Motor neuron (in vitro differentiated cells): ENCODE data around the gene TIAM1. TPM values are rescaled to one million over a fixed set of nuclear protein-coding genes. Genes with fewer than 3 reads are reported as not detected.

ENCODE experiments used
- ATAC-seq, 8 experiments: fragments of 200-7000 bp; cut with Tn5 transposase; replicated peaks in 6 of 8; 2 replicates each; pipeline ENCODE4 v1.8.0; 2021; ENCODE audit warnings: mild to moderate bottlenecking in 8 of 8, moderate library complexity in 8 of 8
- H3K27ac ChIP-seq, 2 donors: fragments of 250-450 bp; sonication (Bioruptor Pico); 2 replicates each; pipeline ENCODE4 v1.9.0; 2021; ENCODE audit warnings: antibody characterized with exemption in 2 of 2, mild to moderate bottlenecking in 2 of 2, moderate library complexity in 1 of 2
- H3K4me1 ChIP-seq, 2 donors: fragments of 250-450 bp; sonication (Bioruptor Pico); replicated peaks in 1 of 2; 2 replicates each; pipeline ENCODE4 v1.6.1; 2021; ENCODE audit warnings: antibody characterized with exemption in 2 of 2, mild to moderate bottlenecking in 2 of 2, moderate library complexity in 1 of 2
- H3K4me3 ChIP-seq, 5 donors: fragments of 250-450 bp; sonication (Bioruptor Pico); 2 replicates each; pipeline ENCODE4 v1.9.0; 2021; ENCODE audit warnings: antibody characterized with exemption in 5 of 5, mild to moderate bottlenecking in 5 of 5, moderate library complexity in 4 of 5
- WGBS, 10 experiments: fragments of 450-650 bp; shearing (Covaris generic); methylation state at CpG; one replicate each; pipeline ENCODE4 v1.0.0; 2022; 5-methylcytosine and 5-hydroxymethylcytosine counted together
- in situ Hi-C, 9 experiments: fragments of 400-800 bp; cut with MboI; loops; one replicate each; pipeline ENCODE4 v1.15.0; 2021; ENCODE audit warnings: low sequenced_read_pairs in 9 of 9, low pct_unique_long_range_greater_than_20kb in 2 of 9; ENCODE audit not compliant: unreplicated experiment in 9 of 9
- total RNA-seq, 8 experiments: library from RNA; unstranded; fragments of 300-600 nt; gene quantifications; 2 replicates each; pipeline versions ENCODE4 v1.2.3 to v1.2.4, GENCODE V29; 2022

The TIAM1 gene
- total RNA-seq, 8 experiments from 2014 or later: 1.6 to 70.7 (median 18.7) TPM

DNA sequence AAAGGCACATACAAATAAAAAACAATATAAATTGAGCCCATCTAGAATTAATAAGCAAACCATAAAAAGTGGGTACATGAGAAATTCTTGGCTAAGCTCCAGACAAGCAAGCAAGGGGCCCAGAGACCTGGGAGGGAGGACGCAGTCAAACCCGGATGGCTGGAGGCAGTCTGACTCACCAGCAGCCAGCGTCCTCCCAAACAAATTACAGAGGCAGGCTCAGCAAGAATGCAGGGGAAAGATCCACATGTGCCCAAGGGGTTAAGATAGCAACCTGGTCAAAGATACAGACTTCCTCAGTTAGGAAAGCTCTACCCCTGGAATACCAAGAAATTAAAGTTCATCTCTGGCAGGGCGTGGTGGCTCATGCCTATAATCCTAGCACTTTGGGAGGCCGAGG, 7.4 kb upstream of the TIAM1 start:
- ATAC-seq: peak in 3 of 8 experiments; percentile 34 to 66 (median 45)
- 3 to 100% (median 60%) methylated on average over 1 to 4 of the region's 5 CpGs; no CpG with 5 or more reads in 3 of the 10 experiments for WGBS, 10 experiments
- no peak overlapping the region for H3K27ac ChIP-seq
- no peak overlapping the region for H3K4me3 ChIP-seq
- in situ Hi-C loops: no loop called here
- H3K4me1 ChIP-seq: peaks cover 0 to 13% of the 10 kb centered on the region in 2 donors

- peaks cover 0 to 26% of the 10 kb centered on the region in 2 donors for H3K4me1 ChIP-seq
- no peak overlapping the region for H3K4me3 ChIP-seq
- ATAC-seq: no peak
- 18 to 100% (median 82%) methylated on average over 1 to 4 of the region's 4 CpGs; no CpG with 5 or more reads in 2 of the 10 experiments for WGBS, 10 experiments
- in situ Hi-C loops: loop anchor here in 3 of 9 experiments (25.0 kb wide), 1 partner anchor 238 kb away; no protein-coding TSS in a partner anchor
- no peak overlapping the region for H3K27ac ChIP-seq
These were observed 5.1 kb upstream of the TIAM1 start for GRCh38 chr21:31349208-31349607.

DNA sequence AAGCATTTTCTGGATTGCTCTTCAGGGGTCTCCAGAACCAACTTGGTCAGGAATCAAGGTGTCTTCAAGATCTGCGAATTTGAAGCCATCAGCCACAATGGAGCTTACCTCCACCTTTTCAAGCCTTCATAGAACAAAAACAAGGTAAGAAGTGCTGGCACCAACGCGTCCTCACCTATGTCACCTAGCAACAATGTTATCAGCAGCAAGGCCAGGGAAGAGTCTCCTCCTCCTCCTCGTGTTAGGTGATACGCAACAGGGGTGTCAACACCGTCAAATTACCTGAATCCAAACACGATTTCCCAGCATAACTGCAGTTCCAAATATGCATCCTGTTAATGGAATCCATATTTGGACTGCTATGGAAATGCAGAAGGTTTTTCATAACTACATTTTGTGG, 4.1 kb upstream of the TIAM1 start:
- no peak for ATAC-seq
- H3K4me1 ChIP-seq: peaks cover 2 to 34% of the 10 kb centered on the region in 2 donors
- in situ Hi-C loops: loop anchor here in 3 of 9 experiments (25.0 kb wide), 1 partner anchor 239 kb away; no protein-coding TSS in a partner anchor
- H3K4me3 ChIP-seq: no peak overlapping the region
- H3K27ac ChIP-seq: no peak overlapping the region
- WGBS, 10 experiments: 0 to 100% (median 86%) methylated on average over 1 to 7 of the region's 7 CpGs; no CpG with 5 or more reads in 2 of the 10 experiments

DNA sequence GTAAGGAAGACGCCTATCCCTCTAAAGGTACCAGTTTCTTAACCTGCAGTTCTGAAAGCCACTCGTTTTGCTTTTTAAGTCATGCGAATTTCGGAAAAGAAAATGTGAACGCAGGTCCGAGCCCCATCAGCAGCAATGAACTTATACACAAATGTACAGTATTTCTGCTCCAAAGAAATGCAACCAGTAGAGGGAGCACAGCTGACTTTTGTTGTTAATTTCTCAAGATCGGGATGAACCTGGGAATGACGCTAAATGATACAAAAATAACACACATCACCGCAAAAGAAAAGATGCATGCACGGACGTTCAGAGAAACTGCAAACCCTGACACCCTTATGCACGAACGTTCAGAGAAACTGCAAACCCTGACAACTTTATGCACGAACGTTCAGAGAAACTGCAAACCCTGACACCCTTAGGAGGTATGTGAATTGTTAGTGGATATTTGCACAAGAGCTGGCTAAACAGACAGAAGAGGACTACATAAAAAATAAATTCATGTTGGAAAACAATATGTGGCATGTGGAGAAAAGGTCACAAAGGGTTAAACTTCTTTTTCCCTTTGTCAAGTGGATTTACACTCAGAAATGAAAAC, 3.5 kb upstream of the TIAM1 start:
- H3K4me3 ChIP-seq: no peak overlapping the region
- in situ Hi-C loops: loop anchor here in 3 of 9 experiments (25.0 kb wide), 1 partner anchor 240 kb away; no protein-coding TSS in a partner anchor
- H3K4me1 ChIP-seq: peaks cover 6 to 38% of the 10 kb centered on the region in 2 donors
- H3K27ac ChIP-seq: no peak overlapping the region
- ATAC-seq: peak in 1 of 8 experiments; percentile 17
- 6 to 93% (median 55%) methylated on average over 2 to 10 of the region's 15 CpGs for WGBS, 10 experiments

DNA sequence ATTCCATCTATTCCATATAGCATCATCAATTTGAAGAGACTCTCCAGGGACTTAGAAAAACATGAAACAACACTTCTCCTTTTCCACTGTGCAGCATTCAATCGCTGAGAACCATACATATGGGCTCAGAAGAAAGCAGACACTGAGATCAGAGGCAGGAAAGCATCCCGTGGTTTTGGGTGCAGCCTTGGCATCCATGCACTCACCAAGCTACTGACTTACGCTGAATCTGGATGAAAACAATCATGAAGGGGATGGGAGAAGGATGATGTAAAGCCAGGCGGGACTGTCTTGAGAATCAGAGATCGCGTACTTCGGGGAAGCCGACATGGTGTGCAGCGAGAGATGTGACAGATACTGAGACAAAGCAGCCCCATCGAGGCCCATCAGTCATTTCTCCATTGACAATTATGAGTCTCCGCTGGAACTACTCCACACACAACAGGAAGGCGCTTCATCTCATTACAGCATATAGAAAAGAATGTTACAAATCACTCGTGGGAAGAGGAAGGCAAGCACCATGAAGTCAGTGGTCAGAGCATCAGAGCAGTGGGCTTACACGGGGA, 2.3 kb upstream of the TIAM1 start:
- peak in 5 of 8 experiments; percentile 69 to 87 (median 80) for ATAC-seq
- Histone ChIP-seq H3K27ac (peak overlapping the region; percentile 59 to 62), H3K4me3 (peak overlapping the region in 2 of 5 donors; percentile 1 to 7), H3K4me1 (peaks cover 6 to 38% of the 10 kb centered on the region in 2 donors)
- WGBS, 10 experiments: 33 to 67% (median 51%) methylated on average over 3 to 12 of the region's 14 CpGs; no CpG with 5 or more reads in 2 of the 10 experiments
- in situ Hi-C loops: loop anchor here in 3 of 9 experiments (25.0 kb wide), 1 partner anchor 241 kb away; no protein-coding TSS in a partner anchor

DNA sequence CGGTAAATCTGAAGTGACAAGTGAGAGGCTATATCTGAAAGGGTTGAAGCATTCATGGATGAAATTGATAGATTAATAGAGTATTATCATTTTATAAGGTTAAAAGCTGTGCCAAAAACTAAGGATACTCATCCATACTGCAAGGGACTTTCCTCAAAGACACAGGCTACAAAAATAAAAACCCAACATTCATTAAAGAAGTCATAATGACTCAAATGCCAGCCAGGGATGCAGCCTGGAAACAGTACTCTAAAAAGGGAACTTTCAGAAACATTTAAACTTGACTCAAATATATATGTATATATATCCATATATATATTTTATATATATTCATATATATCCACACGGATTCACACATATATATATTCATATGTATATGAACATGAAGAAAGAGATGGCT, 1.1 kb upstream of the TIAM1 start:
- no peak for ATAC-seq
- no peak overlapping the region for H3K4me3 ChIP-seq
- peaks cover 6 to 38% of the 10 kb centered on the region in 2 donors for H3K4me1 ChIP-seq
- in situ Hi-C loops: loop anchor here in 3 of 9 experiments (25.0 kb wide), 1 partner anchor 242 kb away; no protein-coding TSS in a partner anchor
- WGBS, 10 experiments: 6 to 100% (median 73%) methylated on average over 1 to 2 of the region's 2 CpGs
- no peak overlapping the region for H3K27ac ChIP-seq

GRCh38 chr21:31343030-31343510, 991 bp downstream of the TIAM1 start:
- peaks cover 13 to 47% of the 10 kb centered on the region in 2 donors for H3K4me1 ChIP-seq
- H3K4me3 ChIP-seq: peak overlapping the region in 3 of 5 donors; percentile 25 to 44 (median 37)
- no peak overlapping the region for H3K27ac ChIP-seq
- no peak for ATAC-seq
- in situ Hi-C loops: loop anchor here in 3 of 9 experiments (25.0 kb wide), 1 partner anchor 244 kb away; no protein-coding TSS in a partner anchor
- WGBS, 10 experiments: 8 to 63% (median 42%) methylated on average over 1 to 2 of the region's 2 CpGs; no CpG with 5 or more reads in 1 of the 10 experiments

- H3K27ac ChIP-seq: no peak overlapping the region
- 0 to 100% (median 80%) methylated on average over 1 to 3 of the region's 3 CpGs; no CpG with 5 or more reads in 1 of the 10 experiments for WGBS, 10 experiments
- no peak for ATAC-seq
- H3K4me3 ChIP-seq: no peak overlapping the region
- in situ Hi-C loops: loop anchor here in 3 of 9 experiments (25.0 kb wide), 1 partner anchor 245 kb away; no protein-coding TSS in a partner anchor
- H3K4me1 ChIP-seq: peaks cover 13 to 46% of the 10 kb centered on the region in 2 donors
These were observed 1.7 kb downstream of the TIAM1 start for GRCh38 chr21:31342348-31342747.

- Histone ChIP-seq H3K4me1 (peaks cover 13 to 33% of the 10 kb centered on the region in 2 donors), H3K4me3 (no peak overlapping the region), H3K27ac (no peak overlapping the region)
- in situ Hi-C loops: loop anchor here in 3 of 9 experiments (25.0 kb wide), 1 partner anchor 246 kb away; no protein-coding TSS in a partner anchor
- no peak for ATAC-seq
- WGBS, 10 experiments: 29 to 100% (median 95%) methylated on average over 1 to 4 of the region's 4 CpGs
These were observed 3.0 kb downstream of the TIAM1 start for GRCh38 chr21:31340942-31341487.

DNA sequence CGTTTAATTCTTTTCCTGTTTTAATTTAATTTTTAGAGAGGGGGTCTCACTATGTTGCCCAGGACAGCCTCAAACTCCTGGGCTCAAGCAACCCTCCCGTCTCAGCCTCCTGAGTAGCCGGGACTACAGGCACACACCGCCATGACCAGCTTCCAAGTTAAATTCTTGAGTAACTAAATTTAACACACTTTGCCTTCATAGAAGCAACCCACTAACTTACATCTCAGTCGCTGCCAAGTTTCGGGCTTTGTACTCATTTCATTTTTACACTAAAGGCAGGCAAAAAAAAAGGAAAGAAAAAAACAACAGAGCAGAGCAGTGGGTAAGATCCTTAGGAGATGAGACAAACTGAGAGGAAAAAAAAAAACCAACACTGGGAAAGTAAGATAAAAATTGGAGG, 3.5 kb downstream of the TIAM1 start:
- ATAC-seq: no peak
- WGBS, 10 experiments: 39 to 100% (median 94%) methylated on average over 1 to 6 of the region's 6 CpGs

GRCh38 chr21:31339721-31340120, 4.3 kb downstream of the TIAM1 start:
- Histone ChIP-seq H3K4me1 (peaks cover 13 to 27% of the 10 kb centered on the region in 2 donors), H3K27ac (no peak overlapping the region), H3K4me3 (no peak overlapping the region)
- ATAC-seq: no peak
- in situ Hi-C loops: loop anchor here in 3 of 9 experiments (10.0 to 25.0 kb wide), 2 partner anchors 145 to 248 kb away; no protein-coding TSS in a partner anchor
- WGBS, 10 experiments: 38 to 100% (median 83%) methylated on average over 1 to 4 of the region's 4 CpGs; no CpG with 5 or more reads in 1 of the 10 experiments

More for the DNA sequence above, 3.5 kb downstream of the TIAM1 start:
- H3K4me1 ChIP-seq: peaks cover 13 to 28% of the 10 kb centered on the region in 2 donors
- no peak overlapping the region for H3K4me3 ChIP-seq
- in situ Hi-C loops: loop anchor here in 3 of 9 experiments (25.0 kb wide), 1 partner anchor 247 kb away; no protein-coding TSS in a partner anchor
- H3K27ac ChIP-seq: no peak overlapping the region

GRCh38 chr21:31338908-31339368, 5.1 kb downstream of the TIAM1 start:
- peaks cover 13 to 21% of the 10 kb centered on the region in 2 donors for H3K4me1 ChIP-seq
- H3K27ac ChIP-seq: no peak overlapping the region
- H3K4me3 ChIP-seq: no peak overlapping the region
- in situ Hi-C loops: loop anchor here in 3 of 9 experiments (10.0 to 25.0 kb wide), 2 partner anchors 144 to 248 kb away; no protein-coding TSS in a partner anchor
- no peak for ATAC-seq
- 22 to 83% (median 77%) methylated on average over 1 to 3 of the region's 3 CpGs; no CpG with 5 or more reads in 3 of the 10 experiments for WGBS, 10 experiments
